AG20443 (cell line): ENCODE measurements around the gene FAM120B.
"Not testable (repeated sequence)": the region's sequence is repeated elsewhere in the genome, so short reads cannot be mapped to it uniquely, and the experiment has no call there.

ENCODE experiments used
- DNase-seq: peaks from one replicate; pipeline ENCODE4 v3.0.0; 2012; ENCODE audit warnings: low spot score, mixed read lengths

FAM120B gene

DNA sequence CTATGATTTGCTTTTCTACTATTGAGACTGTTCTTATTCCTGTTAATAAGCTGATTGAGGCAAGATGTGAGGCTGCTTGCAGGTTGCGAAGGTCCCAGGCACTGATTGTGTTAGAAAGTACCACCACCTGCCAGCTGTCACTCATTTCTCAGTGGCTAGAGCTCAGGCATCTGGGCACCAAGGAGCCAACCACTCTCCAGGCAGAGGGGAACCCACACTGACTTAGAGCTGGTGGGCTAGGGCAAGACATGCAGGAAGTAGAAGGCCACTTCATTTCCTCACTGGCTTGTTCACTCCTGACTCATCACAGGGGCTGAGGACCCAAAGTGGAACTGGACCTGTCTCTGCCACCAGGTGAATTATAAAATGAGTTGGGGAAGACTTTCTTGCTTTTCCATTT, 7.9 kb upstream of the FAM120B start:
- no peak for DNase-seq

DNA sequence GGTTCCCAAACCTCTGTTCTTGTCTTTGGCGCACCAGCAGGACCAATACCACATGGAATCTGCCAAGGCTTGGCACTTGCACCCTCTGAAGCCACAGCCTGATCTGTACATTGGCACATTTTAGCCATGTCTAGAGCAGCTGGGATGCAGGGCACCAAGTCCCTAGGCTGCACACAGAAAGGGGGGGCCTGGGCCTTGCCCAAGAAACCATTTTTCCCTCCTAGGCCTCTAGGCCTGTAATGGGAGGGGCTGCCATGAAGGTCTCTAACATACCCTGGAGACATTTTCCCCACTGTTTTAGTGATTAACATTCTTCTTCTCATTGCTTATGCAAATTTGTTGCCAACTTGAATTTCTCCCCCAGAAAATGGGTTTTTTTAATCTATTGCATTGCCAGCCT, 5.4 kb upstream of the FAM120B start:
- DNase-seq = no peak

DNA sequence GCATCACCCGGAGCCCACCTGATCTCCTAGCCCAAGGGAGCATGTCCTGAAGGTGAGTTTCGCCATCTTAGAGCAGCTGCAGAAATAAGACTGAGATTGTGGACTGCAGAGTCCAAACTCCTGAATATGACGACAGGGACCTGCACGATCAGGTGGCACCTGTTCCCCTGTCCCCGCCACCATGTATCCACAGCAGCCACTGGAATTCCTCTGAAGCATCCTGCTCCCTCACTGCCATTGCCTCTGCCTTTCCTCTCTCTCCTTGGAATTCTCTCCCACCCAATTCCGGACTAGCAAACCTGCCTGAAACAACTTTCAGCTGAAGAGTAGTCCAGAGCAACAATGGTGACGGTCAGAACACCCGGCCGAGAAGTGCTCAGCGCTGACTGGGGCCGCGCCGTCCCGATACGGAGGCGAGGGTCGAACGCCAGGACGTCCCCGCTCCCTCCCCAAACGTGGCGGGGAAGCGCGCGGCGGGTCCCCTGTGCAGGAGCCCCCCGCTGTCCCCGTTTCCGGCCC, 694 bp upstream of the FAM120B start:
- DNase-seq = no peak

DNA sequence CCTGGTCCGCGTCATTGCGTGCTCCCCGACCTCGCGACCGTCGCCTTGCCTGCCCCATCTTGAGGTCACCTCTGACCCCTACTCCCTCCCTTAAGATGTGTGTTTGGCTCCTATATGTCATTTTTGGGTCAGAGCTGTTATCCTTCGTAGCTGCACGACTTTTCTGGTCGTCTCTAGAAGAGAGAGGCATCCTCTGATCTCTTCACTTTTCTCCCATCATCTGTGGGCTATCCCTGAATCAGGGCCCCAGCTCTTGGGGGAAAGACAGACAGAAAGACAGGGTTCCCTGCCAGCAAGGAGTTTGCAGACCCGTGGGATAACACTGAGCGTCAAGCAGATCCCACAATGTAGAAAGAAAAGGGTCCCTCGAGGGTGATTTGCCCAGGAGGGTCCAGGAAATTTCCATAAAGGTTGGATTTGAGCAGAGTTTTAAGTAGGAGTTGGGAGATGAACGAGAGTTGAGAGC, 555 bp downstream of the FAM120B start:
- DNase-seq = no peak

DNA sequence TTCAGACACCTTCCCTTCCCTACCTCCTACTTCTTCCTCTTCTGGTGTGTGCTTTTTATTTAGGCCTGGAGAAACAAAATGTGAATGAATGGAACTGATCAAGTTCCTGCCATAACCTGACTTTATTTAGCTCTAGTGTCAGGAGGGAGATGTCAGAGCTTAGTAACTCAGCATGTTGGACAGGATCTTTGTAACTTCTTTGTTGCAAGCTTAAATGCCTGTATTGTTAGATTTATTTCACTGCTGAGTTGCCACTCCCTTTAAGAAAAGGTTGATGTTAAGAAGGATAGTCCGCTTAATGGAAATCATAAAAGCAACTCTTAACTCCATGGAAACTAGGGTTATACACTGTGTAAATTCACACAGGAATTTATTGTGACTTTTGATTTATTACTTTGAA, 2.2 kb downstream of the FAM120B start:
- no peak for DNase-seq

DNA sequence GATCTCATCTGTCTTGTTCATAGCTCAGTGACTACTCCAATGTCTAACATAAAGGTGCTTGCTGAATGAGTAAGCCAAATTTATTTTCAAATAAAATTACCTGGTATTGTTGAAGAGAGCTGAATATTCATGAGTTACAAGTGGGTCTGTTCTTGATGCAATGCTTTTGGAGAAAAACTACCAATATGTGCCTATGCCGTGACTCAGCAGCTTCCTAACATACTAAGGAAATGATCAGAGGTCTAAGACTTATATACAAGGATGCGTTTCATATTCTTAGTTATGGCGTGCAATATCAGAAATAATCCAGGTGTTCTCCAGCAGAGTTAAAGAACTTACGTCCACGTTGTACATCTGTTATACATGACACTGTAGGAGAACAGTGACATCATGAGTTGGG, 5.1 kb downstream of the FAM120B start:
- no peak for DNase-seq

DNA sequence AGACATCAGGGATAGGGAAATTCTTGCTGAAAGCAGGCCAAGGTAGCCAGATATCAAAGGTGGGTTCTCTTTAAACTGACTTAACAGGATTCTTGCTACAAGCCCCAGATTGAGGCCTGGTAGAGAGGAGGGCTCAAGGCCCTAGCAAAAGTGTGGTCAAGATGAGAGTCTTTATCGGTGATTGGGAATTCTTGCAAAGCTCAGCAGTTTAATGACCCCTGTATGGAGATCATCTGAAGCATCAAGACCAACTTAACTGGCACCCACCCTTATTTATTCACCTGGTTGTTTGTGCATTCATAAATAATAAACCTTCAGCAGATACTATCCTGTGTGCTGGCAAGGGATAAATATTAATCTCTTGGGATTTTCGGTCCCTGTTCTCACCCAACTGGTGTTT, 6.3 kb downstream of the FAM120B start:
- DNase-seq = no peak

DNA sequence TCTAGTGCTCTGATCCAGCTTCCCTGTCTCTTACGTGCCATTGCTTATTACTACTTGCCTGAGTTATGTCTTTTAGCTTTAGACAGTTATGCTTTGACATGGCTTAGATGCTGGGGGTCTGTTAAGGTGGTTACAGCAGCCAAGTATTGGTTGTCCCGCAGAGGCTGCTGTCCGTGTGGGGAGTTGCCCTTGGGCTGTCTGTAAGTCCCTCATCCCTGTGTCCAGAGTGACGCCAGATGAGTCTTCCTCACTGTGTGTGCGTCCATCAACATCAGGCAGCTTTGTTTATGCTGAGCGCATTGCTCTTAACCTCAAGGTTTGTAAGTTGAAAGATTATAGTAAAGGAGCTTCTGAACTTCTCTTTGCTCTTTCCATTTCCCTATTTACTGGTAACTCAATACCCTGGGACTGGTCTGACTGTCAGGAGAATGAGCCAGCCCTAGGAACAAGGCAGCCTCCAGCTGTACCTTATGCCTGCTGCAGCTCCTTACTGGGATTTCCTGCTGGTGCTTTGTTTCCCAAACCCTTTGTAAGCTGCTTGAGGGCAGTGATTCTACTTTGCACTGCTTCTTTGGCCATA, 7.2 kb downstream of the FAM120B start:
- no peak for DNase-seq

DNA sequence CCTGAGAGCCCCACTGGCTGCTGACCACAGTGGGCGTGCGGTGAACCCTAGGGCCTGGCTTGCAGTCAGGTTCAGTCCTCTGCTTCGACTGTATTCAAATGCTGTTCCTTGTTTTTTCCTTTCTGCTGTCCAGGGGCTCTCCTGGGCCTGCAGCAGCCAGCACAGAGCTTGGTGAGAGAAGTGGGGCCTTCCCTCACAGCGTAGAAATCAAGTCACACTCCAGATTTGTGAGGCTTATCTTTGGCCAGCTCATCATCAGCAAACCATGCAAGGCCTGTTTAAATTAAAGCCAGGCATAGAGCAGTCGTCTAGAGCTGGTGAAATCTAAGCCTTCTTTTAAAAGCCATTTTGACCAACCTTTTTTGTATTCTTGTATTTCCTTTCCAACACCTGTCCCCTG, 8.4 kb downstream of the FAM120B start:
- DNase-seq = no peak

DNA sequence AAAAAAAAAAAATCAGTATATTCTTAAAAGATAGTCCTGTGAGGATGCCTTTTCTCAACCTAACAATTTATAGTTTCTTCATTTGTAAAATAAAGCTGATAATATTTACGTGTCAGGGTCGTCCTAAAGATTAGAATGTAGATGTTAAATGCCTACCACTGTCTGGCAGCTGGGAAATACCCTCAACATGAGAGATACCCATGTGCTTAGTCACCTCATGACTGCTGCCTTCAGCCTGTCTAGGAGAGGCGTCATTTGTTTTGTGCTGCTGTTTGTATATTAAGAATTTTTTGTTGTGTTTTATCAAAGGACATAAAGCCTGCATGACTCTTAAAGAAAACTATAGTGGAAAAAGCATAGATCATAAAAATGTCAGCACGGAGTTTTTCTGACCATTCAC, 9.5 kb downstream of the FAM120B start:
- no peak for DNase-seq

DNA sequence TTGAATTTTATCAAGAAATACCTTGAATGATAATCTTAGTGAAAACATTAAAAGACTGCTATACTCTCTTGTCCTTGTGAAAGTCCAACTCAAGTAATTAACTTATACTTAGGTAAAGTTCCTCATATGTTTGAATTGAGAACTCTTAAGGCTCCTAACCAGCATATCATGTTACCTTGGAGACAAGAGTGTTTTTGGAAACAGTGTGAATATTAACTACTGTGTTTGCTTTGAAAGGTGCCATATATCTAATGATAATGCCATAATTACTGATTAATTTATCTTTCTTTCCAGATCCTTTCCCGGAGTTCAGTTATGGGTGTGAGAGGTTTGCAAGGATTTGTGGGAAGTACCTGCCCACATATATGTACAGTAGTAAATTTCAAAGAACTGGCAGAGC, 10.5 kb downstream of the FAM120B start:
- DNase-seq = no peak

DNA sequence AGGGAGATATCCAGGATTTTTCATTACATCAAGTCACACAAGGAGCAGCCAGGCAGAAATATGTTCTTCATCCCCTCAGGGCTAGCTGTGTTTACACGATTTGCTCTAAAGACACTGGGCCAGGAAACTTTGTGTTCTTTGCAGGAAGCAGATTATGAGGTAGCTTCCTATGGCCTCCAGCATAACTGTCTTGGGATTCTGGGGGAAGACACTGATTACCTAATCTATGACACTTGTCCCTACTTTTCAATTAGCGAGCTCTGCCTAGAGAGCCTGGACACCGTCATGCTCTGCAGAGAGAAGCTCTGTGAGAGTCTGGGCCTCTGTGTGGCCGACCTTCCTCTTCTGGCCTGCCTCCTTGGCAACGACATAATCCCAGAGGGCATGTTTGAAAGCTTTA, 11.2 kb downstream of the FAM120B start:
- no peak for DNase-seq

DNA sequence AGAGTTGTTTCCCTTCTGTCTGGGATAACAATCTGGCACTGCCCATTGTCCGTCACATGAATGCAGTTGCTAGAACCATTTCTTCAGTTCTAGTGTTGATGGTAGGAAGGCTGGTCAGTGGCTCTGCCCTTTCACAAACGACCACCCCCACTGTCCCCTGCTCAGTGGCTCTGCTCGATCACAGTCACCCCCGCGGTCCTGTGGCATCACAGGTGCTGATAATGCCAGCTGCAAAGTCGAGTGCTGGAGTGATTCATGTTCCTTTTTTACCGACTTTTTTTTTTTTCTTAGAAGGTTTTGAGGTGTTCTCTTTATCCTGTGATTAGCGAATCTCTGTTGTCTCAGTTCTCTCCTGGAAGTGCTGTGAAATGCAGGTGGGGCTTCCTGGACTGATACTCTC, 22.8 kb downstream of the FAM120B start:
- no peak for DNase-seq

DNA sequence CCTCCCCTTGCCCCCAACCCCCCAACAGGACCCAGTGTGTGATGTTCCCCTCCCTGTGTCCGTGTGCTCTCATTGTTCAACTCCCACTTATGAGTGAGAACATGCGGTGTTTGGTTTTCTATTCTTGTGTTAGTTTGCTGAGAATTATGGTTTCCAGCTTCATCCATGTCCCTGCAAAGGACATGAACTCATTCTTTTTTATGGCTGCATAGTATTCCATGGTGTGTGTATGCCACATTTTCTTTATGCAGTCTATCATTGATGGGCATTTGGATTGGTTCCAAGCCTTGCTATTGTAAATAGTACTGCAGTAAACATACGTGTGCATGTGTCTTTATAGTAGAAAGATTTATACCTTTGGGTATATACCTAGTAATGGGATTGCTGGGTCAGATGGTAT, 28.6 kb downstream of the FAM120B start:
- DNase-seq = not testable (repeated sequence)

DNA sequence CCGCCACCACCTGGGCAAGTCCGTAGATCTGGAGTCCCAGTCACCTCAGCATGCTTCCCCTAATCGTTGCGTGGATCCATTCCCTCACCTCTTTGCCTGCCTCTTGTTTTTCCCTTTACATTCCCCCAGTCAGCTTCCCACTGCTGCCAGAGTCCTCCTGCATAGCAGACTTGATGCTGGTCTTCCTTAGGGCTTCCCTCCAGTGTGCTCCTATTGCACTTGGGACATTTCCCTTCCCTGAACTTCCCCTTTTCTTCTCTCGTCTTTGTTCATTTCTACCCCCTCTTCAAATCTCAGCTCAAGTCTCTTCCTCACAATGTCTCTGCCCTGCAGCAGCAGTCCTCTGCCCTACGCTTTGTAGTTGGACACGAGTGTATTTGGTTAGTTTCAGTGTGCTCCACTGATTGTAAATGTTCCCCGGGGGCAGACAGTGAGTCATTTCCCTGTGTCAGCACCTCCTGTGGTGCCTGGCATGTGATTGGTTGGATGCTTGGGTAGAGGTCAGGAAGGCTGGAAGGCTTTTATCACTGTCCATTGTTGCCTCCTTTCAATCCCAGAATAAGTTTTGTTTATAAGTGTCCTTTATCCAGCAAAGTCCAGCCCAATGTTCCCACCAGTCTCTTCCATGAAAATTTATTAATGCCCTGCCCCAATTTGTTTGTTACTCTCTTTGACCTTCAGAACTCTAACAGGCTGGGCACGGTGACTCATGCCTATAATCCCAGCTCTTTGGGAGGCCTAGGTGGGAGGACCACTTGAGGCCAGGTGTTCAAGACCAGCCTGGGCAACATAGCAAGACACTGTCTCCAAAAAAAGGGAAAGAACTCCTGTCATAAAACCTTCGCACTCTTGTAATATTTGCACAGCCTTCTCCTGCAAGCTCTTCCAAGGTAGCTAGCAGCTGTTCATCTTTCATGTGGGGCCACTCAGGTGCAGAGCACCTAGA, 38.3 kb downstream of the FAM120B start:
- DNase-seq = peak; percentile 45

DNA sequence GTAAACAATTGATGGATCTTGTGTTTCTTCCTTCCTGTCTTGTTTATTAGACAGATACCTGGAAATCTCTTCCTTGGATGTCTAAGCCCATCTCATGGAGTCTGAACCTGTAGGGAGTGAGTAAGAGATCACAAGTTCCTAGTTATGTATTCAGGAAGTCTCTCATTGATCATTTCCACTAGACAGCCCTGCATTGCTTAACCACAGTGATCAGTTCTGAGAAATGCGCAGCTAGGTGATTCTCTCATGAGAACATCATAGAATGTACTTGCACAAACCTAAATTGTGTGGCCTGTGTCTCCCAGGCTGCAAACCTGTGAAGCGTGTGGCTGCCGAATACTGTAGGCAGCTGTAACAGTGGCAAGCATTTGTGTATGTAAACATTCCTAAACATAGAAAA, 39.1 kb downstream of the FAM120B start:
- DNase-seq = no peak

DNA sequence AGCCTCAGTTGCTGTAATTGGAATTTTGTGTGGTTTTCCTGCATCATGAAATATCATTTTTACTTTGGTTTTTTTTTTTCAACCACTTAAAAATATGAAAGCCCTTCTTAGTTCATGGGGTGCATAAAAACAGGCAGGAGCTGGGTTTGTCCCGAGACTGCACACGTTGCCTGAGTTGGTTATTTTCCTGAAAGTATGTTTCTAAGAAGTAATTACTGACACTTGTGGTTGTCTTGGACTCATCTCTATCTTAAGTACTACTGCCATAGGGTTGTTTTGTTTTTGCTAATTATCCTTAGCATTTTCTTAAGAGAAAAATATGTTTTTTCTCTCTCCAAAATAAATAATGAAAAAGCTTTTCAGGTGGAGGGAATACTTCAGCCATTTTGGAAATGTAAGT, 40.1 kb downstream of the FAM120B start:
- no peak for DNase-seq

DNA sequence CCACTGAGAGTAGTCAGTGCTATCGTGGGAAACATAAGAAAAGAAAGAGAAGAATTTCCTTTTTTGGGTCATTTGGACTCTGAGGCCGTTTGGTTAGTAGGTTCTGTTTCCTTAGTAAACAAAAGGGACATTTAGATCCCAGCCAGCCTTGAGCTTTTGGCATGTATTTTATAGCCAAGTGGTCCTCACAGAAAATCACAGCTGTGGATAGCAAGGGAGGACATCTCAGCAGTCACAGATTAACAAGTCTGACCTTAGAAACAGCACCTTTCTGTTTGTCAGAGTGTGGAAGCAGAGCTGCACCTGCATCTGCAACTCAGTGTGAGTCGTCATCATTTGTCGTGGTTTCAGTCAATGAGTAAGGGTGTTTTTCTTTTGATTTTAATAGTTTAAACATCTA, 40.5 kb downstream of the FAM120B start:
- DNase-seq = no peak

DNA sequence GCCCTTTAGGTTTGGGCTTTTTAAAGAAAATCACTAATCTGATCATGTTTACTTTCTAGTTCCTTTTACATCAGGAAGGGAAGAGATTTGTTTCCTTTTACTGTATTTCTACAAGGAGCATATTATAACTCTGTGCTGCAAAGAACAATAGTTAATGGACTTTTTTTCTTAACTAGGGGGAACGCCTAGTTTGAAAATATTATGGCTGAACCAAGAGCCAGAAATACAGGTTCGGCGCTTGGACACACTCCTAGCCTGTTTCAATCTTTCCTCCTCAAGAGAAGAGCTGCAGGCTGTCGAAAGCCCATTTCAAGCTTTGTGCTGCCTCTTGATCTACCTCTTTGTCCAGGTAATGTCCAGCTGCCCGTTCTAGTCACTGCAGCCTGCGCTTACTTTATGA, 41.4 kb downstream of the FAM120B start:
- DNase-seq = no peak

DNA sequence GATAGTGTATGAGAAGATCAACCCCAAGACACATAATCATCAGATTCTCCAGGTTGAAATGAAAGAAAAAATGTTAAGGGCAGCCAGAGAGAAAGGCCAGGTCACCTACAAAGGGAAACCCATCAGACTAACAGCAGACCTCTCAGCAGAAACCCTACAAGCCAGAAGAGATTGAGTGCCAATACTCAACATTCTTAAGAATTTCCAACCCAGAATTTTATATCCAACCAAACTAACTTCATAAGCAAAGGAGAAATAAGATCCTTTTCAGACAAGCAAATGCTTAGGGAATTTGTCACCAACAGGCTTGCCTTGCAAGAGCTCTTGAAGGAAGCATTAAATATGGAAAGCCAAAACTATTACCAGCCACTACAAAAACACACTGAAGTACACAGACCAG, 44.9 kb downstream of the FAM120B start:
- not testable (repeated sequence) for DNase-seq

DNA sequence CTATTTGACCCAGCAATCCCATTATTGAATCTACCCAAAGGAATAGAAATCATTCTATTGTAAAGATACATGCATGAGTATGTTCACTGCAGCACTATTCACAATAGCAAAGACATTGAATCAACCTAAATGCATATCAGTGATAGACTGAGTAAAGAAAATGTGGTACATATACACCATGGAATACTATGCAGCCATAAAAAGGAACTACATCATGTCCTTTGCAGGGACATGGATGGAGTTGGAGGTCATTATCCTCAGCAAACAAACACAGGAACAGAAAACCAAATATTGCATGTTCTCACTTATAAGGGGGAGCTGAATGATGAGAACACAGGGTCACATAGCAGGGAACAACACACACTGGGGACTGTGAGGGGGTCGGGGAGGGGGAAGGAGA, 48.6 kb downstream of the FAM120B start:
- DNase-seq = not testable (repeated sequence)

DNA sequence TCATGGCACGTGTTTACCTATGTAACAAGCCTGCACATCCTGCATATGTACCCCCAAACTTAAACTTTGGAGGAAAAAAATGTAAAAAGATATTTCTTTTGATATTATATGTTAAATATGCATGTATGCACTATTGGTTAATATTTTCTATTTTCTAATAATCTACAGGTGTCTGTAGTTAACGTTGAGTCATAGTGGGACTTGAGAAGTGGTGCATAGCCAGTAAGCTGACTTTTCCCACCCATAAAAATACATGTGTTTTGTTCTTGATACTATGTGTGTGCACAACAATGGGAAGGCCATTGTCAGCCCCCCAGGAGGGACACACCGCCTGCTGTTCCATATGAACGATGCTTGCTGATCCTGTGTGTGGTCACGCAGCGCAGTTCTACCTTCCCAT, 49.1 kb downstream of the FAM120B start:
- no peak for DNase-seq

DNA sequence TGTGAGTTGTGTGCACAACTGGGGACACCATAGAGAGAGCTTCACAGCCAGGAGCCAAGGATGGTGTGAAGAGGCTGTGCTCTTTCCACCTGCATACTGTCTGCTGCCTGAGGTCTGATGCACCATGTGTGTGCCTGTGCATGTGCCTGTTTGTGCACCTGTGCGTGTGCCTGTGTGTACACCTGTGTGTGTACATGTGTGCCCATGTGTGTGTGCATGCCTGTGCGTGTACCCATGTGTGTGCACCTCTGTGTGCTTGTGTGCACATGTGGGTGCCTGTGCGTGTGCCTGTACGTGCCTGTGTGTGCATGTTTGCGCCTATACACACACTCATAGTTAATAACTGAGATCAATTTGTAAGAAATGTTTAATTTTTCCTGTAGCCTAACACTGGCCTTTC, 51.3 kb downstream of the FAM120B start:
- DNase-seq = no peak
